WTC11 (cell line): ENCODE measurements around the gene NPR3. TPM values are rescaled to one million over a fixed set of nuclear protein-coding genes. Genes with fewer than 3 reads are reported as not detected.

Experiments
- ATAC-seq: fragments of 200-7000 bp; cut with Tn5 transposase; 2 replicates; pipeline ENCODE4 v1.10.0; 2021; ENCODE audit warnings: mild to moderate bottlenecking, moderate library complexity
- CTCF ChIA-PET: fragments of 300-600 bp; sonication (Branson Sonifier 250); formaldehyde crosslinking; loops from one replicate; lab custom pipeline; 2021; ENCODE audit warnings: antibody characterized with exemption; lab: Charles Lee
- POLR2A ChIA-PET: fragments of 350-600 bp; sonication (Branson Sonifier 250); formaldehyde crosslinking; loops from one replicate; lab custom pipeline; 2021; ENCODE audit warnings: antibody characterized with exemption; lab: Charles Lee
- DNase-seq: peaks from one replicate; pipeline ENCODE4 v3.0.0; 2021; ENCODE audit warnings: low spot score
- H3K27ac Mint-ChIP-seq: 2 replicates; pipeline ENCODE4 v1.8.0; 2021; ENCODE audit warnings: mixed read lengths
- H3K27me3 Mint-ChIP-seq: 2 replicates; pipeline ENCODE4 v1.8.0; 2021; ENCODE audit warnings: low read depth, mild to moderate bottlenecking, moderate library complexity, mixed read lengths
- H3K36me3 Mint-ChIP-seq: 2 replicates; pipeline ENCODE4 v1.8.0; 2021; ENCODE audit warnings: mixed read lengths
- H3K4me1 Mint-ChIP-seq: 2 replicates; pipeline ENCODE4 v1.8.0; 2022; ENCODE audit warnings: mixed read lengths
- H3K4me3 Mint-ChIP-seq: 2 replicates; pipeline ENCODE4 v1.8.0; 2021; ENCODE audit warnings: mild to moderate bottlenecking, moderate library complexity, mixed read lengths
- H3K9me3 Mint-ChIP-seq: 2 replicates; pipeline ENCODE4 v1.8.0; 2021; ENCODE audit warnings: mixed read lengths
- AFF4 ChIP-seq: sonication (generic); formaldehyde crosslinking; IDR thresholded peaks from 2 replicates; pipeline ENCODE4 v1.8.1; 2023; ENCODE audit warnings: mild to moderate bottlenecking, missing genetic modification reagents, borderline replicate concordance
- ARID4B ChIP-seq: sonication (generic); formaldehyde crosslinking; IDR thresholded peaks from 2 replicates; pipeline ENCODE4 v1.8.0; 2023; ENCODE audit warnings: missing genetic modification reagents, mild to moderate bottlenecking, borderline replicate concordance
- CREM ChIP-seq: sonication (generic); formaldehyde crosslinking; IDR thresholded peaks from 2 replicates; pipeline ENCODE4 v1.8.1; 2022; ENCODE audit warnings: mild to moderate bottlenecking, missing genetic modification reagents, moderate library complexity
- E2F1 ChIP-seq: sonication (generic); formaldehyde crosslinking; IDR thresholded peaks from 2 replicates; pipeline ENCODE4 v1.8.0; 2022; ENCODE audit warnings: mild to moderate bottlenecking, missing genetic modification reagents
- GTF2I ChIP-seq: fragments of 250-450 bp; sonication (Bioruptor Pico); conservative IDR thresholded peaks from 2 replicates; pipeline ENCODE4 v1.4.0; 2021; ENCODE audit warnings: mild to moderate bottlenecking
- HMGA2 ChIP-seq: fragments of 250-450 bp; sonication (Bioruptor Pico); IDR thresholded peaks from 2 replicates; pipeline ENCODE4 v1.4.0; 2021; ENCODE audit warnings: mild to moderate bottlenecking, moderate library complexity
- HMGXB4 ChIP-seq: sonication (generic); formaldehyde crosslinking; IDR thresholded peaks from 2 replicates; pipeline ENCODE4 v1.8.1; 2023; ENCODE audit warnings: mild to moderate bottlenecking, moderate library complexity, missing genetic modification reagents
- IRF2 ChIP-seq: sonication (generic); formaldehyde crosslinking; IDR thresholded peaks from 2 replicates; pipeline ENCODE4 v1.8.0; 2022; ENCODE audit warnings: low read depth, missing genetic modification reagents, borderline replicate concordance
- JUN ChIP-seq: sonication (generic); formaldehyde crosslinking; IDR thresholded peaks from 2 replicates; pipeline ENCODE4 v1.8.0; 2023; ENCODE audit warnings: mild to moderate bottlenecking, missing genetic modification reagents
- KAT7 ChIP-seq: sonication (generic); formaldehyde crosslinking; IDR thresholded peaks from 2 replicates; pipeline ENCODE4 v1.8.1; 2023; ENCODE audit warnings: missing genetic modification reagents, mild to moderate bottlenecking, borderline replicate concordance
- MLX ChIP-seq: sonication (generic); formaldehyde crosslinking; IDR thresholded peaks from 2 replicates; pipeline ENCODE4 v1.8.1; 2023; ENCODE audit warnings: mild to moderate bottlenecking, missing genetic modification reagents, moderate library complexity
- NR1H2 ChIP-seq: sonication (generic); formaldehyde crosslinking; IDR thresholded peaks from 2 replicates; pipeline ENCODE4 v1.9.0; 2021; ENCODE audit warnings: mild to moderate bottlenecking, moderate library complexity, missing genetic modification reagents
- OVOL2 ChIP-seq: fragments of 250-450 bp; sonication (Bioruptor Pico); IDR thresholded peaks from 2 replicates; pipeline ENCODE4 v1.9.0; 2021; ENCODE audit warnings: mild to moderate bottlenecking, borderline replicate concordance
- RORB ChIP-seq: fragments of 250-450 bp; sonication (Bioruptor Pico); IDR thresholded peaks from 2 replicates; pipeline ENCODE4 v1.9.0; 2021; ENCODE audit warnings: mild to moderate bottlenecking
- TCF7 ChIP-seq: sonication (generic); formaldehyde crosslinking; IDR thresholded peaks from 2 replicates; pipeline ENCODE4 v1.8.0; 2022; ENCODE audit warnings: mild to moderate bottlenecking, low read depth, missing genetic modification reagents, moderate library complexity
- TEAD1 ChIP-seq: sonication (generic); formaldehyde crosslinking; IDR thresholded peaks from 2 replicates; pipeline ENCODE4 v1.8.0; 2022; ENCODE audit warnings: mild to moderate bottlenecking, missing genetic modification reagents
- TEAD4 ChIP-seq: sonication (generic); formaldehyde crosslinking; IDR thresholded peaks from 2 replicates; pipeline ENCODE4 v1.8.0; 2022; ENCODE audit warnings: mild to moderate bottlenecking, missing genetic modification reagents
- ZNF416 ChIP-seq: fragments of 250-450 bp; sonication (Bioruptor Pico); IDR thresholded peaks from 2 replicates; pipeline ENCODE4 v1.9.0; 2021; ENCODE audit warnings: mild to moderate bottlenecking, inconsistent platforms
- ZNF671 ChIP-seq: fragments of 250-450 bp; sonication (Bioruptor Pico); IDR thresholded peaks from 2 replicates; pipeline ENCODE4 v1.8.0; 2021; ENCODE audit warnings: mild to moderate bottlenecking
- total RNA-seq: library from RNA; stranded (reverse); gene quantifications from 3 replicates; pipeline ENCODE4 v1.2.3, GENCODE V29; 2021

NPR3 gene
- total RNA-seq, 1 experiment from 2014 or later: 0.09 TPM

GRCh38 chr5:32833663-32834062, 122.5 kb downstream of the NPR3 start (continued):
- no peak for TF ChIP-seq RORB (CRISPR knock-in tag)
- TF ChIP-seq ZNF416 (CRISPR knock-in tag): no peak
- TF ChIP-seq NR1H2 (CRISPR knock-in tag): no peak
- TF ChIP-seq ARID4B (CRISPR knock-in tag): no peak
- TF ChIP-seq IRF2 (CRISPR knock-in tag): no peak
- no peak for TF ChIP-seq CREM (CRISPR knock-in tag)
- TF ChIP-seq E2F1 (CRISPR knock-in tag): no peak
- no peak for TF ChIP-seq TEAD1
- no peak for TF ChIP-seq TEAD4 (CRISPR knock-in tag)

GRCh38 chr5:32834251-32834650, 123.1 kb downstream of the NPR3 start:
- H3K4me1 Mint-ChIP-seq: no peaks in the 10 kb centered on the region
- no peaks in the 10 kb centered on the region for H3K36me3 Mint-ChIP-seq
- ATAC-seq (no peak), DNase-seq (no peak)
- no peak for TF ChIP-seq AFF4
- TF ChIP-seq HMGXB4 (CRISPR knock-in tag): no peak
- TF ChIP-seq KAT7 (CRISPR knock-in tag): no peak
- TF ChIP-seq OVOL2 (CRISPR knock-in tag): no peak
- H3K9me3 Mint-ChIP-seq: peaks cover 7% of the 10 kb centered on the region; the same call in 1 of the 2 replicates
- peaks cover 2% of the 10 kb centered on the region for H3K27me3 Mint-ChIP-seq
- no peak overlapping the region for H3K27ac Mint-ChIP-seq
- no peak overlapping the region for H3K4me3 Mint-ChIP-seq
- ChIA-PET CTCF (interaction anchor here (1.8 kb wide), 1 partner anchor 18 kb away, joined by 5 read pairs; no protein-coding TSS in a partner anchor), POLR2A (no interaction called here)

- H3K36me3 Mint-ChIP-seq: no peaks in the 10 kb centered on the region
- POLR2A ChIA-PET: no interaction called here
- H3K4me3 Mint-ChIP-seq: no peak overlapping the region
- no peak for ATAC-seq
- no peak overlapping the region for H3K27ac Mint-ChIP-seq
- CTCF ChIA-PET: no interaction called here
- no peak for DNase-seq
- peaks cover 7% of the 10 kb centered on the region; the same call in 1 of the 2 replicates for H3K9me3 Mint-ChIP-seq
- H3K4me1 Mint-ChIP-seq: no peaks in the 10 kb centered on the region
- no peaks in the 10 kb centered on the region; the same call in none of the 2 replicates for H3K27me3 Mint-ChIP-seq
- TF ChIP-seq E2F1 (CRISPR knock-in tag): no peak
- TF ChIP-seq ZNF671 (CRISPR knock-in tag): no peak
- TF ChIP-seq HMGA2 (CRISPR knock-in tag): no peak
- no peak for TF ChIP-seq JUN (CRISPR knock-in tag)
- no peak for TF ChIP-seq GTF2I
- no peak for TF ChIP-seq TCF7 (CRISPR knock-in tag)
- no peak for TF ChIP-seq HMGXB4 (CRISPR knock-in tag)
- TF ChIP-seq MLX (CRISPR knock-in tag): no peak
These were observed 125.1 kb downstream of the NPR3 start for GRCh38 chr5:32836176-32836575.
